Caki2 (cell line): ENCODE results near the gene NPAS2. TPM values are rescaled to one million over a fixed set of nuclear protein-coding genes. Genes with fewer than 3 reads are reported as not detected.

Experiments
- DNase-seq: peaks from one replicate; pipeline ENCODE4 v3.0.0-alpha.2; 2015; ENCODE audit warnings: low read depth
- in situ Hi-C: cut with HindIII; loops from 2 replicates; pipeline ENCODE4 v1.10.0; 2016; ENCODE audit warnings: low sequenced_read_pairs, low pct_unique_long_range_greater_than_20kb, mixed read lengths
- total RNA-seq: library from RNA; depleted of rRNA; stranded (reverse); fragments of >200 nt; shearing (Covaris generic); gene quantifications from 2 replicates; pipeline ENCODE4 v1.2.3, GENCODE V29; 2014; ENCODE audit warnings: low replicate concordance

The NPAS2 gene
- total RNA-seq, 1 experiment from 2014 or later: 2.0 TPM

DNA sequence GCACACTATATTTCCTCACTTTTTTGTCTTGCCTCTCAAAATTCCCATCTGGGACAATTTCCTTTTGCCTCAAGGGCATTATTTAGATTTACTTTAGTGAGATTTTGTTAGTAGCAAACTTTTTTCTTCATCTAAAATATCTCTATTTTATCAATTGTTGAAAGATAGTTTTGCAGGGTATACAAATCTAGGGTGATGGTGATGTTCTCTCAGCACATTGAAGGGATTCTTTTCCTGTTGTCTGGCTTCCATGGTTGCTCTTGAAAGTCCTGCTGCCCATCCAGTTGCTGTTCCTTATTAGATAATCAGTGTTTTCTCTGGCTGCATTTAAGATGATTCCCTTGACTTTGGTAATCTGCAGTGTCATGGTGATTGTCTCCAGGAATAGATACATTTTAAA is 48.1 kb downstream of the NPAS2 start:
- peak; percentile 23 for DNase-seq
- in situ Hi-C loops: no loop called here

DNA sequence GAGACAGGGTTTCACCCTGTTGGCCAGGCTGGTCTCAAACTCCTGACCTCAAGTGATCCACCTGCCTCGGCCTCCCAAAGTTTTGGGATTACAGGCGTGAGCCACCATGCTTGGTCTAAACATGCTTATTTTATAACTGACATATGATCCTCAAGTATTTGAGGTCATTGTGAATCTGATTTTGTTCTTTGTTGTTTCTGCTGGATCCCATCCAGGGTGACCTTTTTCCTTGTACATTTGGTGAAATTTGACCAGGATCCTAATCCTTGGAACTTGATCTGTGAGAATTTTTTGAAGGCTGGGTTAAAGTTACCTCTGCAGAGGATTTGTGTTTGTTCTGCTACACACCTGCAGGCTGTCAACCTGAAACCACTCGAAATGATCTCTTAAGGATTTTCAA is 49.2 kb downstream of the NPAS2 start:
- DNase-seq: no peak
- in situ Hi-C loops: no loop called here

DNA sequence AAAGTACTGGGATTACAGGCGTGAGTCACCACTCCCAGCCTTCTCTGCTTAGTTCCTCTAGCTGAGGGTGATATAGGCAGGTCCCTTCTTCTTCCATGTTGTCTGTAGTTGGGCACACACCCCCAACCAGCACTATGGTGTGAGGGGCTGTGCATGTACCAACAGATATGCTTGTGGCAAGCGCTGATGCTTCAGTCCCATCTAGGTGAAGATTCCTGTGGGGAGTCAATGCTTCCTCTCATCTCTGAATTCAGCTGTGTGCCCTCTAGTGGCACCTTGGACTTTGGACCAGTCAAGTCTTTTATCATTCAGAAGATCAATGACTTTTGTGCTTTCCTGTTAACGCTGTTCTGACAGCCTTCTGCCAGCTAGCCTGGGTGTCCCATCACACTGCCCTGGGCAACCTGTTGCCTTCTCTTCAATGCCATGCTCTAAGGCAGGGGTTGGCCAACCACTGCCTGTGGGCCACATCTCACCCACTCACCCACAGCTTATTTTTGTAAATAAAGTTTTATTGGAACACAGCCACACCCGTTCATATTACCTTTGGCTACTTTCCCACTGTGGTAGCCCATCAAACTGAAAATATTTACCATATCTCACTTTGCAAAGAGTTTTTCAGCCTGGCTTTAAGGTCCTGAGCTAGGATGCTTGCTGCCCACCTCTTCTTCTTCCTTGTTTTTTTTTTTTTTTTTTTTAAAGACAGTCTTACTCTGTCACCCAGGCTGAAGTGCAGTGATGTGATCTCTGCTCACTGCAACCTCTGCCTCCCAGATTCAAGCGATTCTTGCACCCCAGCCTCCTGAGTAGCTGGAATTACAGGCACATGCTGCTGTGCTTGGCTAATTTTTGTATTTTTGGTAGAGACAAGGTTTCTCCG is 51.0 kb downstream of the NPAS2 start:
- in situ Hi-C loops: no loop called here
- DNase-seq: no peak

DNA sequence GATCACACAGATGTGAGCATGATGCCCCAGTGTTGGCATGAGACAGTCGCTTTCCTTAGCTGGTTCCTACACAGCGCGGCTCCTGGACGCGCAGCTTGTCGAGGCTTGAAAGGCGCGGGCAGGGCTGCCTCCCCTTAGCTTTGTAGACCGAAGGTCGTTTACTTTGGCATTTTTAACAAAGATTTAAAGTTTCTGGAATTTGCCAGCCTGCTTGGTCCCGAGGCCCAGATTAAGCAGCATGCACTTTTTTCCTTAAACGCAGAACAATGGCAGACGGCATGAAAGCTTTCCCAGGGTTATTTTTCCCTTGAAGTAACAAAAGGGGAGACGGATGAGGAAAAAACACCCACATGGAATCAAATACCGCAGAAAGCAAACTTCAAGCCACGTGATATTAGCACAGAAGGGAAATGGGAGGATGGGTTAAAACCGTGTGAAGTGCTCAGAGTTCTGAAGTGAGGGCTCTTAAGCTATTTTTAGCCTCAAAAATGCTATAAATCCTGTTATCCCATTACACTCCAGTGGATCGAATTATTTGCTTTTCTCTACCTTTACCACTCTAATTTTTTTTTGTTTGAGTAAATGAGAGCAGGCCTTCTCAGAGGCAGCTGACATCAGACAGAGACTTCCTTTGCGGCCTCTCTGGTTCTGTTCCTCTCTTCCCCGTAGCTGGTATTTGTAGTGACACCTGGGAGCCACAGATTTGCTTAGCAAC is 55.7 kb downstream of the NPAS2 start:
- DNase-seq: no peak
- in situ Hi-C loops: no loop called here

DNA sequence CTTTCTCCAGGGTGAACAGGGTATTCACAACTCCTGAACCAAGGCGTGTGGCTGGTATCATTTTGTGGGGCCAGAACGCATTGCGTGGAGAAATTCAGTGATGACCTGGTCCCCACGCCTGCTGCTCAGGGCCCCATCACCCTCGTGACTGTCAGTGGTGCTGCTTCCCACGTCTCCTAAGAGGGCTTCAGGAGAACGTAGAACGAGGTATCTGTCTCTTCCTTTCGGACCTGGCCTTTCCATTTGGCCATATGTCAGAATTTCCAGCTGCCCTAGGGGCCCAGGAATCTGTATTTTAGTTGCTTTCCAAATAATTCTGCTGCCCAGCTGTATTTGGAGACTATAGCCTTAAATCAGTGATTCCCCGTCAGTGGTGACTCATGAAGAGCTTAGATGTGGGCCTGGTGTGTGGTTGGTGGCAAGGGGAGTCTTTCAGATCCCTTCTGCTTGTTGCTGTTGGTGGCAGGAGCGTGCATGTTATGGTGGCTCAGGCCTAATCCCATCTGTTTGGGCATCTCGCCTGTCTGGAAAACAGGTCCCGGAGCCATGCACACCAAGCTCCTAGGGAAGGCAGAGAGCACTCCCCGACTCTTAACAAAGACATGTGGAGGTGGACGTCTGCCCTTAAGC is 56.4 kb downstream of the NPAS2 start:
- in situ Hi-C loops: no loop called here
- no peak for DNase-seq

DNA sequence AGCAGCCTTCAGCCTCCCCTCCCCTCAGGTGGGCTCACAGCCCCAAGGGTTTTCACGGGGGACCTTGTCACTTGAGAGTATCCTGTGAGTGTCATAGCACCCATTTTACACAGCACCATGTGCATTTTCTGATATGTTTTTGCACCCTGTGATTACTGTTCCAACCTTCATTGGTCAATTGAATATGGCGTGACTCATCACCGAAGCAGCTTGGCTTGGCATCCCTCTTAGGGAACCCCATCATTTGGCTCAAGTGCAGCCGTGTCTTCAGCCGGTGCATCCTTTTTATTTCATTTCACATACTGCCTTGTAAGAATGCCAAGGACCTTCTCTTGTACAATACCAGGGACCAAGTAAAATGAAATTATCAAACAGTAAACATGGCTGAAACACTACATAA is 57.6 kb downstream of the NPAS2 start:
- no peak for DNase-seq
- in situ Hi-C loops: no loop called here

DNA sequence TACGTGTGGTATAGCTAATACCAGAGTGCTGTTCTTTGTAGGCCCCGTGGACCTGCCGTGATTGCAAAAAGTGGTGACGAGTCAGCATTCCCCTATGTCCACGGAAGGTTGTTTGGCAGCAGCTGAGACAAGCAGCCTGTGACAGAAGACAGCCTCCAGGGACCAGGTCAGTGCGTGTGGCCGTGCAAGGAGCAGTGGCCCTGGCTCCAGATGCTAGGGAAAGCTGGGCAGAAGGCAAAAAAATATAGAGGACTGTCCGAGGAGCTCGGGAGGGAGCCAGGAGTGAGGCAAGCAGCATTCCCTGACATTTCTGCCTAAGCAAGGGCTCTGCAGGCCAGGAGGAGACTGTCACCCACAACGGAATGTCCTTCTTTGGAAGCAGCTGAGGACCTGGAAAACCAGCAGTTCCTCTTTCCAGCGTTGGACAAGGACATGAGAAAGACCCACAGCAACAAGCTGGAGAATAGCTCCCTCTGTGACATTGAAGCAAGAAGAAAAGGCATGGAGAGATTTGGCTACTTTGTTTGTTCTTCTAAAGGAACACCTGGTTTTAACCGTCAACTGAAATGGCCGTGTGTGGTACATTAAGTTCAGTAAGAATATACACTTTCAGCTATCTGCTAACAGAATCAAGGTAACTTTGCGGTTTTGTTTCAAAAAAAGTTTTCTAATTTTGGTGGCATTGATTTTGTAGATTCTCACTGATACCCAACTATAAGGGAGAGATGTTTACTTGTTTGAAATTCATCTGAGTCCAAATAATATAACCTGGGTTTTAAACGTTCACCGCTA is 58.3 kb downstream of the NPAS2 start:
- in situ Hi-C loops: no loop called here

DNA sequence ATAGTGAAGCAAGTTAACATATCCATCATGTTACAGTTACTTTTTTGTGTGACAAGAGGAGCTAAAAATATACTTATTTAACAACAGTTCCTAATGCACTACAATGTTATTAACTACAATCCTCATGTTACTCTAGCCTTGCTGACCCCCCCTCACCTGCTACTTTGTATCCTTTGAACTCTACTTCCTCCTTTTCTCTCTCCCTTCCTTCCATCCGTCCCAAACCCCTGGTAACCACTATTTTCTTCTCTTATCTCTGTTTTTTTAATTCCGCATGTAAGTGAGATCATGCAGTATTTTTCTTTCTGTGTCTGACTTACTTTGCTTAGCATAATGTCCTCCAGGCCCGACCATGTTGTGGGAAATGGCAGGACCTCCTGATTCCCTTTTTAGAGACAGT is 59.4 kb downstream of the NPAS2 start:
- in situ Hi-C loops: no loop called here
- no peak for DNase-seq

More for the DNA sequence above, 58.3 kb downstream of the NPAS2 start:
- no peak for DNase-seq

DNA sequence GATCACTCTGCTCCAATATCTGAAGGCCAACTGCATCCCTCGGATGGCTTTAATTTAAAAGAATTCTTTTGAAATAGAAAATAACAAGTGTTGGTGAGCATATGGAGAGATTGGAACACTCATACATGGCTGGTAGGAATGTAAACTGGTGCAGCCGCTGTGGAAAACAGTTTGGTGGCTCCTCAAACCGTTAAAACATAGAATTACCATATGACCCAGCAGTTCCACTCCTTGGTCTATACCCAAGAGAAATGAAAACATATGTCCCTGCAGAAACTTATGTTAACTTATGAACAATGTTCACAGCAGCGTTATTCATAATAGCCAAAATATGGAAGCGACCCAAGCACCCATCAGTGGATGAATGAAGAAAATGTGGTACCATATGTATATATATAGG is 60.1 kb downstream of the NPAS2 start:
- in situ Hi-C loops: no loop called here
- DNase-seq: no peak

DNA sequence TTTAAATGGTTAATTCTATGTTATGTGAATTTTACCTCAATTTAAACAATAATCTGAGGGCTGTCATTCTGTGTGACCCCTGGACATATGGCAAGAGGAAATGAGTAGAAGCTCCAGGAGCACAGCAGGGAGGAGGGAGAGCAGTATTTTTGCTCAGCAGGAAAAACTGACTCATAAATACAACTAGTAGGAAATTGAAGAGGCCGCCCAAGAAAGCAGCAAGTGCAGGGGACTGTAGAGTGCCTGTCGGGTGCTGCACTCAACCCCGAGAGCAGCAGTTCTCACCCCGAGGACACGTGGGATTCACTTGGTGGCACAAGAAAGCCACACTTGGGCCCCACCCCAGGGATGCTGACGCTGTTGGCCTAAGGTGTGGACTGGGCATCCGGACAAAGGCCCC is 60.8 kb downstream of the NPAS2 start:
- in situ Hi-C loops: no loop called here
- no peak for DNase-seq

DNA sequence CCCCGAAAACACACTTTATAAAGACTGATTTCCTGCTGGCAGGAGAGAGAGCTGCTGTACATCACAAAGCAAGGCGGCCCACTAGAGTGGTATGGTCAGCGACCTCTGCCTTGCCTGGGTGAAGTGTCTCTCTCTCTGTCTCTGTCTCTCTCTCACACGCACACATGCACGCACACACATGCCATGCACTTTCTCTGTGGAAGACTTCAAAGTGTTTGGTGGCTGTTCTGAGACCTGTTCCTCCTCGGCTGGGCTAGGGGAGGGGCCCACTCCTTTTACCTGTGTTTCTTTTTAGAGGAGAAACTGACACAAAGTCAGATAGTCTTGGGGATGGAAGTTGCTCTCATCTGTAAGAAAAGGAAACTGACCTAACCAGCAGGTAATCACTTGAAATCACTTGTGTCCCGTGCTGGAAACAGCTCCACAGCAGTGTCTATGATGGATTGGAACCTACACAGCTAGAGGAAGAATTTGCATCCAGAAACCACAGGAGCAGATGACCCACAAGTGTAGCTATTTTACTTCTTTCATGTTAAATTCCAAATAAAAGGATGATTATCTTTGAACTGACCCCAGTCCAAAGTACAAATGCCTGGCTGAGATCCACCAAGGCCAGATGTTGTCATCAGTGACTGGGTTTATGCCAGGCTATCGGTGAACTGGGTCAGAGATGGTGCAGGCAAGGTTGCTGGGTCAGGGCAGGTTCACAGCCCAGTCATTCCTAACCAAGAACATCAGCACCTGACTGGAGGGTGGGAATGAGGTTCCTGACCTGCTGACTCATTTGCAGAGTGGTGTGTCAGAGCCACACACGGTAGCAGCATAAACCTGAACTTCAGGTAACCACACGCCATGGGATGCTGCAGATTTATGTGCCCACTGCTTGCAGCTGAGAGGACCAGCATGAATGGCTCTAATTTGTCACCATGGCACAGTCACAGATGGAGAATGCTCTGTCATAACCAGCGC is 63.0 kb downstream of the NPAS2 start:
- in situ Hi-C loops: no loop called here
- DNase-seq: peak; percentile 53

DNA sequence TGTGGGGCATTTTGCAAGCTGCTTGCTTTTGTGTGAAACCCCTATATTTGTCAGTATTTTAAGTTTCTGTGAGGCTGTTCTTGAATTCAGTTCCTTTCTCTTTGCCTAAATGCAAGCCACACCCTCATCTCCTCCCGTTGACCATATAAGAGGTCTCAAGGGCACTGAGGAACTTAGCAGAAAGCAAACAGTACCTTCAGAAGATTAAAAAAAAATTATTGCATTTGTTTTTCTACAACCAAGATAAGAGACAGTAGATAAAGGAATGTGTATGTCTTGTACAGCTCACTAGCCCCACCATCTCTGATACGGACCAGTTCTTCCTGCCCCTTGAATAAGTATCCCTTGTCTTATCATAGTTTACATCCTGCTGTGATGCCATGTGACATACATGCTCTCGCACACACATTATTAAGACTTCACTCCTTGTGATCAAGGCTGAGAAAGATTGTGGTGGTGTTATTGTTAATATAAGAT is 64.2 kb downstream of the NPAS2 start:
- no peak for DNase-seq
- in situ Hi-C loops: no loop called here

DNA sequence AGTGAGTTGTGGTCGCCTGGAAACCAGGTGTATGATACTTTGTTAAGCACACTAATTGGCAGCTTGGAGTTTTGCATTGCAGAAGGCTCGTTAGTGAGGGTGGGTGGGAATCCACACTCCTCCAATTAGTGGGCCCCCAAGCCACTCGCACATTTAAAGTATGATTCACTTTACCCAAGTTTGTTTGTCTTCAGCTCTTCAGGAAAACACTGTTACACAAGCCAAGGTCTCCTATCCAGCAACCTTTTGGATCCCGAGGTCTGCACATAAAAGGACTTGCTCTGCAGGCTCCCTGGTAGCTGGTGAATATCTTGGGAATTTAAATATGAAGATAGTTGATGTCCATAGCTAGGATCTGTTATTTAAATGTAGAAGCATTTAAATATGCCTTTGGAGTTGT is 66.1 kb downstream of the NPAS2 start:
- no peak for DNase-seq
- in situ Hi-C loops: no loop called here

DNA sequence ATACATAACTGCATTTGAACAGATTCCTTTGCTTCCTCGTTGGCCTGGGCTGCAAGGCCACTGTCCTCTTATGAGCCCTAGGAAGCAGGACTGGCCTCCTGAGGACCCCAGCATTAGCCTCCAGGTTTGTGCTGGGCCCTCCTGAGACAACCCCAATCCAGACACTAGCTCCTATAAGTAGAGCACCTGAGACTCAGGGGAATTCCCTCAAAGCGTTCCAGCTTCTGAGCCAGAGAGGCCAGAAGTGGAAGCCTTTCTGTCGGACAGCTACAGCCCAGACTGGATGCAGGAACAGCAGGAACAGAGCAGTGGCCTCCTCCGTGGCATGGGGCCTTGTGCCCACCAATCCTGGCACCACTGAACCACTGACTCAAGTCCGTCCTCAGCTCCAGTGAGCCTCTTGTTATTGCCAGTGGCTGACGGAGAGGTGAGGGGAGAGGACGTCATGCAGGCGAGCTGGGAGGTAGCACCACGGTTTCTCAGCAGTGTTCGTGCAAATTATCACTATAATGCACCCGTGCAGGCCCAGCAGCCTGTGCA is 67.2 kb downstream of the NPAS2 start:
- in situ Hi-C loops: no loop called here
- DNase-seq: no peak

DNA sequence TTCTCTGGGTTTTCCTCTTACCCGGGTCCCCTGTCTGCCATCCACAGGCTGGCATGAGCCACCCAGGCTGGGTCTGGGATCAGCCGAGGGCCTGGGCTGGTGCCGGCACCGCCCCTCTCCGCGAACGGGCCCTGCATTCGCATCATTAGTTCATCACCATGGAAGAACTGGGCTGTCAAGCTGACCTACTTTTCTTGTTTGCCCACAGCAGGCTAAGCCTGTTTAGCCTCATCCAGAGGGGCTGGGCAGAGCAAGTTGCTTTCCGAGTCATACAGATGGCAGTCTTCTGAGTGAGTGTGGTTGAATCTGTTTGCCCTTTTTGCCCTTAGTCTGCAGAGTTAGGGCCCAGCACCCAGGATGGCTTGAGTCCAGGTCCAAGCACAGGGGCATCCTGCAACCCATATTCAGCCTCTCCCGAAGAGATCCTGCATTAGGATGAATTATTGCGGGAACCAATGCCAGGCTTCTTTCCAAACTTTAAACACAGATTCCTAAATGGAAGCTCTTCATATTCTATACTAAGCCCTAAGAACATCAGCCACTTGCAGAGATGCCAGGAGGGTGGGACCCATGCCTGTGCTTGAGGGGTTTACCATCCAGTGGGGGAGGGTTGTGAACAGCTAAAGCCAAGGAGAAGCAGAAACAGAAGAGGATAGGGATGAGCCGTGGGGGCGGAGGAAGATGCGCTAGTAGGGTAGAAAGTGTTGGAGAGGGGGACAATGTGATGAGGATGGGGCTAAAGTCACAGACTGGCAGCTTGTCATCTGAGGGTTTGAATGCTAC is 68.0 kb downstream of the NPAS2 start:
- DNase-seq: no peak
- in situ Hi-C loops: no loop called here

DNA sequence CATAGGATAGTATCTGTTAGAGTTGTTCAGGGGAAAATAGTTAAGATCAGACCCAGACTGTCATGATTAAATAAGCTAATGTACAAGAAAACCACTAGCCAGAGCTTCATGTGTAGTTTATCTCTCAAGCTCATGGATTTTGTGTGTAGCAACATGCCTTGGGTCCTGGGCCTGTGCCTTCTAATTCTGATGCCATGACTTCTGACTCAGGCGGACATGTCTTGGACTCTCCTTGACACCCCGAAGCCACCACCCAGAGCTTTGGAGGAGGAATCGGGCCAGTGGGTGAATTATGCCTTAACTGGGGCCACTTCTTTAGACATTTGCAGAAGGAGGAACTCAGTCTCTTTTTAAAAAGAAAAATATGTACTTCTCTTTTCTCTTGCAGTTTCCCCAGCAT is 68.7 kb downstream of the NPAS2 start:
- DNase-seq: no peak
- in situ Hi-C loops: no loop called here
